Measurements from ENCODE around the gene NRP1.

Gene NRP1

DNA sequence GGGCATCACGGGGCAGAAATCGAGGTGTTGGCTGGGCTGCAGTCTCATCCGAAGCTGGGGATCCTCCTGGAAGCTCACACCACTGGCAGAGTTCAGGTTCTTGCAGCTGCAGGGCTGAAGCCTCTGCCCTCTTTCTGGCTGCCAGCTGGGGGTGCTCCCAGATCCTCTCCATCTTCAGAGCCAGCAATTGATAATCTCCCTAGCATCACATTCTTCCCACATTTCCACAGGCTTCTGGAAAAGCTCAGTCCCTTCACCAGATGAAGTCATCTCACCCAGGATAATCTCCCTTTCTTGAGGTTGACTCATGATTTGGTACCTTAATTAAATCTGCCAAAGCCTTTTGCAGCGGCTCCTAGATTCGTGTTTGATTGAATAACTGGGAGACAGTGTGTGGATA is 55.2 kb downstream of the NRP1 start (continued):
- TF ChIP-seq, protein P1, sequence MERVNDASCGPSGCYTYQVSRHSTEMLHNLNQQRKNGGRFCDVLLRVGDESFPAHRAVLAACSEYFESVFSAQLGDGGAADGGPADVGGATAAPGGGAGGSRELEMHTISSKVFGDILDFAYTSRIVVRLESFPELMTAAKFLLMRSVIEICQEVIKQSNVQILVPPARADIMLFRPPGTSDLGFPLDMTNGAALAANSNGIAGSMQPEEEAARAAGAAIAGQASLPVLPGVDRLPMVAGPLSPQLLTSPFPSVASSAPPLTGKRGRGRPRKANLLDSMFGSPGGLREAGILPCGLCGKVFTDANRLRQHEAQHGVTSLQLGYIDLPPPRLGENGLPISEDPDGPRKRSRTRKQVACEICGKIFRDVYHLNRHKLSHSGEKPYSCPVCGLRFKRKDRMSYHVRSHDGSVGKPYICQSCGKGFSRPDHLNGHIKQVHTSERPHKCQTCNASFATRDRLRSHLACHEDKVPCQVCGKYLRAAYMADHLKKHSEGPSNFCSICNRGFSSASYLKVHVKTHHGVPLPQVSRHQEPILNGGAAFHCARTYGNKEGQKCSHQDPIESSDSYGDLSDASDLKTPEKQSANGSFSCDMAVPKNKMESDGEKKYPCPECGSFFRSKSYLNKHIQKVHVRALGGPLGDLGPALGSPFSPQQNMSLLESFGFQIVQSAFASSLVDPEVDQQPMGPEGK (CRISPR knock-in tag; IDR thresholded peaks at IDR 0.05; ENCODE audit: borderline replicate concordance) = peak; percentile 56; the same call in 1 of the 2 replicates
- TF ChIP-seq, protein P2, sequence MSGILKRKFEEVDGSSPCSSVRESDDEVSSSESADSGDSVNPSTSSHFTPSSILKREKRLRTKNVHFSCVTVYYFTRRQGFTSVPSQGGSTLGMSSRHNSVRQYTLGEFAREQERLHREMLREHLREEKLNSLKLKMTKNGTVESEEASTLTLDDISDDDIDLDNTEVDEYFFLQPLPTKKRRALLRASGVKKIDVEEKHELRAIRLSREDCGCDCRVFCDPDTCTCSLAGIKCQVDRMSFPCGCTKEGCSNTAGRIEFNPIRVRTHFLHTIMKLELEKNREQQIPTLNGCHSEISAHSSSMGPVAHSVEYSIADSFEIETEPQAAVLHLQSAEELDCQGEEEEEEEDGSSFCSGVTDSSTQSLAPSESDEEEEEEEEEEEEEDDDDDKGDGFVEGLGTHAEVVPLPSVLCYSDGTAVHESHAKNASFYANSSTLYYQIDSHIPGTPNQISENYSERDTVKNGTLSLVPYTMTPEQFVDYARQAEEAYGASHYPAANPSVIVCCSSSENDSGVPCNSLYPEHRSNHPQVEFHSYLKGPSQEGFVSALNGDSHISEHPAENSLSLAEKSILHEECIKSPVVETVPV (CRISPR knock-in tag; IDR thresholded peaks at IDR 0.05) = peak; percentile 41; the same call in 1 of the 2 replicates
- TF ChIP-seq BACH2 (CRISPR knock-in tag; IDR thresholded peaks at IDR 0.05; ENCODE audit: borderline replicate concordance) (no peak), ZFP30 (CRISPR knock-in tag; IDR thresholded peaks at IDR 0.05) (0 out of 2 replicates have a peak, but pooled peaks have one; percentile 3)

DNA sequence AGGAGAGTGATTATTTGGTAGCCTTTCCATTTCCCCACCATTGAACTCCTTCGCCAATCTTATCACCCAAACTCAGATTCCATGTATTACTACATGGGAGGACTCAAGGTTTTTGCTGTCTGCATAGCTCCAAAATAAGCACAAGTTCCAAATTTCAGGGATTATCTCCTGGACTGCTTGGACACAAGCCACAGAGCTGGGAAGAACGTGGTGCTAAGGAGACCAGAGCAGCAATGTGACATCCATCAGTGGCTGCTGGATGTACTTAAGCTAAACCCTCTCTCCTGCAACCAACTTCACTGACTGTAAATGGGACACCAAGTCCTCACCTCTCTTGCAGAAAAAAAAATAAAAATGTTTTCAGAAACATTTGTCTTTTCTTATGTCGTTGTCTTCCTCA is 56.3 kb downstream of the NRP1 start:
- no peak for ATAC-seq
- TF ChIP-seq, protein P1 (CRISPR knock-in tag; IDR thresholded peaks at IDR 0.05; ENCODE audit: borderline replicate concordance) = no peak
- TF ChIP-seq ESRRG (CRISPR knock-in tag; IDR thresholded peaks at IDR 0.05) (no peak), PPARA (CRISPR knock-in tag; IDR thresholded peaks at IDR 0.05; ENCODE audit: borderline replicate concordance) (no peak), ZFP30 (CRISPR knock-in tag; IDR thresholded peaks at IDR 0.05) (no peak), ZFP3 (CRISPR knock-in tag; IDR thresholded peaks at IDR 0.05) (no peak), SNAI2 (CRISPR knock-in tag; IDR thresholded peaks at IDR 0.05) (no peak), BACH2 (CRISPR knock-in tag; IDR thresholded peaks at IDR 0.05; ENCODE audit: borderline replicate concordance) (no peak), TCF4 (CRISPR knock-in tag; IDR thresholded peaks at IDR 0.05; ENCODE audit: borderline replicate concordance) (no peak), ZNF70 (CRISPR knock-in tag; IDR thresholded peaks at IDR 0.05) (no peak), ZNF8 (CRISPR knock-in tag; IDR thresholded peaks at IDR 0.05) (no peak), ZNF565 (CRISPR knock-in tag; conservative IDR thresholded peaks at IDR 0.05; ENCODE audit: low read depth) (no peak), GLIS3 (CRISPR knock-in tag; IDR thresholded peaks at IDR 0.05) (no peak), ZC3H10 (CRISPR knock-in tag; IDR thresholded peaks at IDR 0.05) (no peak), CSDC2 (CRISPR knock-in tag; IDR thresholded peaks at IDR 0.05) (no peak), ARNTL (CRISPR knock-in tag; IDR thresholded peaks at IDR 0.05; ENCODE audit: borderline replicate concordance, low read depth) (no peak), ISL1 (CRISPR knock-in tag; IDR thresholded peaks at IDR 0.05) (no peak), OSR1 (CRISPR knock-in tag; IDR thresholded peaks at IDR 0.05) (no peak)
- TF ChIP-seq, protein P3, sequence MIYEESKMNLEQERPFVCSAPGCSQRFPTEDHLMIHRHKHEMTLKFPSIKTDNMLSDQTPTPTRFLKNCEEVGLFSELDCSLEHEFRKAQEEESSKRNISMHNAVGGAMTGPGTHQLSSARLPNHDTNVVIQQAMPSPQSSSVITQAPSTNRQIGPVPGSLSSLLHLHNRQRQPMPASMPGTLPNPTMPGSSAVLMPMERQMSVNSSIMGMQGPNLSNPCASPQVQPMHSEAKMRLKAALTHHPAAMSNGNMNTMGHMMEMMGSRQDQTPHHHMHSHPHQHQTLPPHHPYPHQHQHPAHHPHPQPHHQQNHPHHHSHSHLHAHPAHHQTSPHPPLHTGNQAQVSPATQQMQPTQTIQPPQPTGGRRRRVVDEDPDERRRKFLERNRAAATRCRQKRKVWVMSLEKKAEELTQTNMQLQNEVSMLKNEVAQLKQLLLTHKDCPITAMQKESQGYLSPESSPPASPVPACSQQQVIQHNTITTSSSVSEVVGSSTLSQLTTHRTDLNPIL (CRISPR knock-in tag; IDR thresholded peaks at IDR 0.05; ENCODE audit: low read depth) = no peak
- TF ChIP-seq, protein P4, sequence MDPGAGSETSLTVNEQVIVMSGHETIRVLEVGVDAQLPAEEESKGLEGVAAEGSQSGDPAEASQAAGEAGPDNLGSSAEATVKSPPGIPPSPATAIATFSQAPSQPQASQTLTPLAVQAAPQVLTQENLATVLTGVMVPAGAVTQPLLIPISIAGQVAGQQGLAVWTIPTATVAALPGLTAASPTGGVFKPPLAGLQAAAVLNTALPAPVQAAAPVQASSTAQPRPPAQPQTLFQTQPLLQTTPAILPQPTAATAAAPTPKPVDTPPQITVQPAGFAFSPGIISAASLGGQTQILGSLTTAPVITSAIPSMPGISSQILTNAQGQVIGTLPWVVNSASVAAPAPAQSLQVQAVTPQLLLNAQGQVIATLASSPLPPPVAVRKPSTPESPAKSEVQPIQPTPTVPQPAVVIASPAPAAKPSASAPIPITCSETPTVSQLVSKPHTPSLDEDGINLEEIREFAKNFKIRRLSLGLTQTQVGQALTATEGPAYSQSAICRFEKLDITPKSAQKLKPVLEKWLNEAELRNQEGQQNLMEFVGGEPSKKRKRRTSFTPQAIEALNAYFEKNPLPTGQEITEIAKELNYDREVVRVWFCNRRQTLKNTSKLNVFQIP (CRISPR knock-in tag; IDR thresholded peaks at IDR 0.05; ENCODE audit: borderline replicate concordance, low read depth) = no peak
- TF ChIP-seq, protein P5, sequence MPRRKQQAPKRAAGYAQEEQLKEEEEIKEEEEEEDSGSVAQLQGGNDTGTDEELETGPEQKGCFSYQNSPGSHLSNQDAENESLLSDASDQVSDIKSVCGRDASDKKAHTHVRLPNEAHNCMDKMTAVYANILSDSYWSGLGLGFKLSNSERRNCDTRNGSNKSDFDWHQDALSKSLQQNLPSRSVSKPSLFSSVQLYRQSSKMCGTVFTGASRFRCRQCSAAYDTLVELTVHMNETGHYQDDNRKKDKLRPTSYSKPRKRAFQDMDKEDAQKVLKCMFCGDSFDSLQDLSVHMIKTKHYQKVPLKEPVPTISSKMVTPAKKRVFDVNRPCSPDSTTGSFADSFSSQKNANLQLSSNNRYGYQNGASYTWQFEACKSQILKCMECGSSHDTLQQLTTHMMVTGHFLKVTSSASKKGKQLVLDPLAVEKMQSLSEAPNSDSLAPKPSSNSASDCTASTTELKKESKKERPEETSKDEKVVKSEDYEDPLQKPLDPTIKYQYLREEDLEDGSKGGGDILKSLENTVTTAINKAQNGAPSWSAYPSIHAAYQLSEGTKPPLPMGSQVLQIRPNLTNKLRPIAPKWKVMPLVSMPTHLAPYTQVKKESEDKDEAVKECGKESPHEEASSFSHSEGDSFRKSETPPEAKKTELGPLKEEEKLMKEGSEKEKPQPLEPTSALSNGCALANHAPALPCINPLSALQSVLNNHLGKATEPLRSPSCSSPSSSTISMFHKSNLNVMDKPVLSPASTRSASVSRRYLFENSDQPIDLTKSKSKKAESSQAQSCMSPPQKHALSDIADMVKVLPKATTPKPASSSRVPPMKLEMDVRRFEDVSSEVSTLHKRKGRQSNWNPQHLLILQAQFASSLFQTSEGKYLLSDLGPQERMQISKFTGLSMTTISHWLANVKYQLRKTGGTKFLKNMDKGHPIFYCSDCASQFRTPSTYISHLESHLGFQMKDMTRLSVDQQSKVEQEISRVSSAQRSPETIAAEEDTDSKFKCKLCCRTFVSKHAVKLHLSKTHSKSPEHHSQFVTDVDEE (CRISPR knock-in tag; IDR thresholded peaks at IDR 0.05) = no peak
